ENCODE results near the gene ATF3.

The ATF3 gene

DNA sequence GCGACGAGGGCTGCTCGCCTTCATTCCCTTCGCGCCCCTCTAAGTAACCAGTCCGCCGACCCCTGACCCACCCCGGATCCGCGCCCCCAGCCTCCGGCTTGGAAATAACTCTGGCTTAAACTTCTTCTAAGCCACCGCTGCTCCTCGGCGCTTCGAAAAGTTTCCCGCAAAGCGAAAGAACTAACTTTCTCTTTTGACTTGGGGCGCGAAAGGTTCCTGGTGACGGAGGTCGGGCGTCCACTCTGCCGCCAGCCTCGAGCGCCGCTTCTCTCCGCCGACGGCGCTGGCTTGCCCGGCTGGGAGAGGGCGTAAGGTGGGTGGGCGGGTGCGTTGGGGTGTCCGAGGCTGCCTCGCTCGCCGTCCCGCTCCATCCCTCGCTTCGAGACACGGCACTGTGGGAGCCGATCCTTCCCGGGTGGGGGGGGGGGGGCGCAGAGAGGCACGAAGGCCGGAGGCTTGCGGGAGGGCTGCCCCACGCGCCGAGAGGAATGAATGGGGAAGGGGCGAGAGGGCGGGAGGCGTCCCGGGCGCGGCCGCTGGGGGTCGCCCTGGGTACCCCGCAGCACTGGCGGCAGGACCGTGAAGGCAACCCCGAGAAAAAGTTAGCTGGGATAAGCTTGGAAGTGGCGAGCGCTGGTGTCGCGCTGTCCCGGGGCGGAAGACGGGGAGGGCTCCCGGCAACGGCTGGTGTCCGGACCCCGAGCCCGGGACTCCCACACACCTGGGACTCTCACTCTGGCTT, 569 bp downstream of the ATF3 start:
- peak; percentile 24 for DNase-seq (ENCODE audit: low read depth)

- no peak for DNase-seq (ENCODE audit: low read depth)
These were observed 1.4 kb downstream of the ATF3 start for GRCh38 chr1:212609701-212610574.

DNA sequence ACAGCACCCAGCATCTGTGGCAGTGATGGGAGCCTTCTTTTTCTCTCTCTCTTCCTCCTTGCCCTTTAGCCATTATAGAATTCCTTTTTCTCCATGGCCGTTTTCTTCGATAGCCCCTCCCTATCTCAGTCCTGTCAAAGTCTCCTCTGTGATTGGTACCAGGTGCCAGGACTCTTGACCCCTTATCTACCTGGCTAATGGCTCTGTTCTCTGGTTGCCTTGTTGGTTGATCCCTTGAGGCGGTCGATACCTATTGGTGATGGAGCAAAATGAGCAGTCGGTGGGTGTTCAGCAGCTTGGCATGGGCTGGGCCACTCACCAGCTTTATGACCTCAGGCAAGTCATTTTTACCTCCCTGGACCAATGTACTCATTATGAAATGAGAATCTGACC, 2.0 kb downstream of the ATF3 start:
- no peak for DNase-seq (ENCODE audit: low read depth)

DNA sequence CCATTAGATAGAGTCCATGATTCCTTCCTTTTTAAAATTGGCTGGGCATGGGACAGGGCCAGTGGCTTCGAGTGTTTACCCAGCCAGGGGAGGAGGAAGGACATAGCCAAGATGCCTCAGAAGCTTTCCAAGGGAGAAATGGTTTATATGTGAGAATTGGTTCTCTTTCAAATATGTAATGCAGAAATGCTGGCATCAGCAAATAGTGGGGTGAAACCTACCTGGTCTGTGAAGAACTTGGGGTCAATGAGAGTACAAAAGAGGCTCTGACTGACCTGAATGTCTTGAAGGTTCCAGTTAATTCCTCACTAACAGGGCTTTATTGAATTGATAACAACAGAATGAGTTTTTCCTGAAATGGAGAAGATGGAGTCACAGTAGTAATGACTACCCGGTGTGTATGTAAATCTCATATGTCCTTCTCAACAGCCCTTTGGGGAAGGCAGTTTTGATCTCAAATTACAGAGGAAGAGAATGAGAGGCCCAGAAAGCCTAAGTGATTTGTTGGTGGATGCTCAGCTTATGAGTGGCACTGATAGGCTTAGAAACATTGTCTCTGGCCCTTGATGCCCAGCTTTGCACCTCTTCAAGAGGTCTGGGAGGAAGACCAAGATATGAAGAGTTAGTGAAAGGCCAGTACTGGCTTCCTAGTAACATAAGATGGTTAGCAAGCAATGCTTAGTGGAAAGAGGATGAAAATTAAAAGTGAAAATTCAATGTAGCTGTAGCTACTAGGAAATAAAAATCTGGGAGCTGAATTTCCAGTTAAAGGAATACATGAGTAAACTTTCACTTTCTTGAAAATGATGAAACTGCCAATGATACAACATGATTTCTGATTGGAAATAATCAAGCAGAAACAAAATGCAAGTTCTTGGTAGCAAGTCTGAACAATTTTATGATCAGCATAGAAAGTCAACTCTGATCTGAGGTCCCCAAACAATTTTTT, 2.7 kb downstream of the ATF3 start:
- no peak for DNase-seq (ENCODE audit: low read depth)

GRCh38 chr1:212612041-212612961, 3.7 kb downstream of the ATF3 start:
- DNase-seq (ENCODE audit: low read depth): no peak

- no peak for DNase-seq (ENCODE audit: low read depth)
These were observed 5.1 kb downstream of the ATF3 start for GRCh38 chr1:212613440-212614335.

- no peak for DNase-seq (ENCODE audit: low read depth)
These were observed 6.1 kb downstream of the ATF3 start for GRCh38 chr1:212614453-212615200.

DNA sequence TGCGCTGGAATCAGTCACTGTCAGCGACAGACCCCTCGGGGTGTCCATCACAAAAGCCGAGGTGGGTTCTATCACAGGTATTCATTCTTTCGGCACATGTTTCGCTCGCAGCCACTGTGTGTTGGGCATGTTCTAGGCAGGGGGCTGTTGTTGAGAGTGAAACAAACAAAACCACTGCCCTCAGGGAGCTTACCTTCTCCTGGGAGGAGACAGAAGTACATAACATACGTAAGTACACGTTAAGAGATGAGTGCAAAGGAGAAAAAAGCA, 6.6 kb downstream of the ATF3 start:
- DNase-seq (ENCODE audit: low read depth): no peak

DNA sequence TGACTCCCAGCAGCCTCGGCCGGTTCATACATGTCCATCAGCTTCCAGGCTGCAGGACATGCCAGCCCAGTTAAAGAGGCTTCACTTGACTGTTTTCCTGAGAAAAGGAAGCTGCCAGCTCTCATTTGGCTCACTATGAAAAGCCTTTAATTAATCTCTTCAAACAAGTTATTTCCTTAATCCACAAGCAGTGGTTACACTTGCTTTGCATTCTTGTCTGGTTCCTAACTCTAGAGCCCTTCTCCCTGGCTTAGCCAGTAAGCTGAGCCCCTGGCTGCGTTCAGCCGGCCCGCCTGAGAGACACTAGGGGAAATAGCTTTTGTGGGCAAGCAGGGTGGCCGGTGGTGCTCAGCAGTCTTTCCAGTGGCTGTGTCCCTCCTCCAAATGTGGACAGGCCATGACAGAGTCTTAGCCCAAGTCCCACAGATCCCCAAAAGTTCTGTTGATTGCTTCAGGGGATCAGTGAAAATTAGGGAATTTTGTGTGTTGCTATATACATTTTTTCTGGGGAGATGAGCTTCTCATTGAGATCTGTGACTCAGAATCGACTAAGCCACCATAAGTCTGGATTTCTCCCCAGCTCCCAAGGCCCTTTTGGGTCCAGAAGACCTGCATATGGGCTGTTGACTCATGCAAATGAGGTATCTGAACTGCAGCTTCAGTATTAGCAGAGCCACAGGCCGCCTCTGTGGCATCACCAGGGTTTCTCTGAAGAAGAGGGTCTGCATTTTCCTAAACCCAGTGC, 10.1 kb downstream of the ATF3 start:
- no peak for DNase-seq (ENCODE audit: low read depth)

GRCh38 chr1:212620293-212620692, 11.7 kb downstream of the ATF3 start:
- DNase-seq (ENCODE audit: low read depth): no peak

DNA sequence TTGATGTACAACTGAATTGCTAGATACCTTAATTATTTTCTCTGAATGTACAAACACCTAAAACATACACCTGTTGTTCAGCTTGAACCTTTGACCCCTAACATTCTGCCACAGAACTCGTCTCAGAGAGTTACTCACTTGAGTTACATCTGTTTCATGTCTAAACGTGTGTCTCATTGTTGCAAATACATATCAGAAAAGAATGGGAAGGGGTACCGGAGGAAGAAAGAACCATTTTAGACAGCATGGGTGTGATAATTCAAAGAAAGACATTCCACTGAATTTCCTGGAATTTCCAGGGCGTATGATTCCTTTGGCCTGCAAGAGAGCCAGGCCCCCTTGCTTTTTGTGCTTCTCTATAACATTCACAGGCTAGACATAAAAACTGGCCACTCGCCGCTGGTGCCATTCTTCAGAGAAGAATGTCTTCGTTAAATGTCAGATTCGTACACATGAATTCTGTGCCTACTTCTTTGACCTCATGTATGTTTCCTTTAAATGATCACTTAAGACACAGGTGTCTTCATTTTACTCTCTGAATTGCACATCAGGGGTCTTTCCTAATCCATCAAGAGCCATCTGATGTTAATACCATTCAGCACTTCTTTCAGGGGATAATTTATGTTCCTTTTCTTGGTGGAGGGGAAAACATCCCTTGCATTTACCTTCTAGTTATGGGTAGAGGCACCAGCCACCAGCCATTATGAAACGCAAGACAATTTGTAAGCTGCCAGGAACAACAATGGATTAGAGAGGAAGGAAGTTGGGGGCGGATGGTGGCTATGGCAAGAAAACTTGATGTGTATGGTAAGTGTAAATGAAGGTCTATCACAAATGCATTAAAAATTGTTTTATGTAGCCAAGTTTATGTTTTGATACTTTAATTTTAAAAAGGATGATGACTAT, 12.7 kb downstream of the ATF3 start:
- DNase-seq (ENCODE audit: low read depth): no peak

DNA sequence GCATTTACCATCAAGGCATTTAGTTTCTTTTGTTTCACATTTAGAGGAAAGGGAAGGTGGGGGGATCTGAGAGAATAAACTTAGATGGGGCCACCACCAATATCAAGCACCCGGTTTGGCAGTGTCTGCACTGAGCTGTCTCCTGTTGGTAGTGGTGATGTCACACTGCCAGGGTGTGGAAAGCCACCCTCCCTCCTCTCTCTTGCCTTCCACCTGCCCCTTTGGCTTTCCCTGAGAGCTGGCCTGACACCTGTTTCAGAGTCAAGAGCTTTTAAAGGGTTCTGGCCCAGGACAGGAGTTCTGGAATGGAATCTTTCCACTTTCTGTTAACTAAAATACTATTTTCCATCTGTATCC, 13.4 kb downstream of the ATF3 start:
- DNase-seq (ENCODE audit: low read depth): no peak

DNA sequence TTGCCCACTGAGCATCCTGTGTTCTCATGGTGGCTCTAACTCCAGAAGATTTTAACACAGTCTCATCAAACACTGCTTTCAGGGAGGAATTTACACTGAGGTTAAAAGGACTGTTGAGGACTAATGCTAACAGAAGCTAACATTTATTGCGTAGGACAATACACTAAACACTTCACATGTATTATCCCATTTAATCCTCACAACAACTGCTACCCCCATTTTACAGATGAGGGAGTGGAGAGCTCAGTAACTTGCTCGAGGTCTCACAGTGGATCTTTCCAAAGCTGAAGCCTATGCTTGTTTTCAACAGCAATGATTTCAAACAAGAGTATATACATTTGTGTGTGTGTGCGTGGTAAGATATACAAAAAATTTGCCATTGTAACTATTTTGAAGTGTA, 13.9 kb downstream of the ATF3 start:
- no peak for DNase-seq (ENCODE audit: low read depth)

GRCh38 chr1:212622906-212623305, 14.3 kb downstream of the ATF3 start:
- DNase-seq (ENCODE audit: low read depth): no peak

DNA sequence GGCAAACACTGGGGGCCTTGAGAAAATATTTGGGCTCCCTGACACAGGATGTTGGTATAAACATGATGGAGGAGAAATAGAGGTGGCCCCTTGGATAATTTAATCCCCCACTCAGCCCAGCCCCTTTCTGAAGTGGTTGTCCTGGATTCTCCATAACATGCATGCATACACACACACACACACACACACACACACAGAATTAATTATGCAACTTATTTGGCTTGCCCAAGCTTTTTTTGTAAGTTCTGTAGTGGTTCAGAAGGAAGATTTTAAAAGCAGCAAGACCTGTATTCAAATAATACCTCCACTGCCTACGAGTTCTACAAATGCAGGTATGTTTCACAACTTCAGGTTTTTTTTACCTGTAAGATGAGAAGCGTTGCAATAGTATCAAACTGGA, 15.0 kb downstream of the ATF3 start:
- no peak for DNase-seq (ENCODE audit: low read depth)

DNA sequence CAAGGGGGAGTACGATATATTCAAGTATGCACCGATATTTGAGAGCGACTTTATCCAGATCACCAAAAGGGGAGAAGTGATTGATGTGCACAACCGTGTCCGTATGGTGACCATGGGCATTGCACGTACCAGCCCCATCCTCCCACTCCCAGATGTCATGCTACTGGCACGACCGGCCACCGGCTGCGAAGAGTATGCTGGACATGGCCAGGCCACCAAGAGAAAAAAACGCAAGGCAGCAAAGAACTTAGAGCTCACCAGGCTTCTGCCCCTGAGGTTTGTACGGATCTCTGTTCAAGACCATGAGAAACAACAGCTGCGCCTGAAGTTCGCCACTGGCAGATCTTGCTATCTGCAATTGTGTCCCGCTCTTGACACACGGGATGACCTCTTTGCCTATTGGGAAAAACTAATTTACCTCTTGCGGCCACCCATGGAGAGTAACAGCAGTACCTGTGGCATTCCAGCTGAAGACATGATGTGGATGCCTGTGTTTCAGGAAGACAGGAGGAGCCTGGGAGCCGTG, 16.5 kb downstream of the ATF3 start:
- no peak for DNase-seq (ENCODE audit: low read depth)

- DNase-seq (ENCODE audit: low read depth): no peak
These were observed 17.4 kb downstream of the ATF3 start for GRCh38 chr1:212625781-212626450.

All from HS-27A (cell line).